Globus pallidus (tissue), 1 donor: ENCODE results near the gene SHISA6.

Experiments
- DNase-seq: peaks from one replicate; pipeline ENCODE4 v3.0.0-alpha.2; 2015; ENCODE audit warnings: low spot score

The SHISA6 gene

DNA sequence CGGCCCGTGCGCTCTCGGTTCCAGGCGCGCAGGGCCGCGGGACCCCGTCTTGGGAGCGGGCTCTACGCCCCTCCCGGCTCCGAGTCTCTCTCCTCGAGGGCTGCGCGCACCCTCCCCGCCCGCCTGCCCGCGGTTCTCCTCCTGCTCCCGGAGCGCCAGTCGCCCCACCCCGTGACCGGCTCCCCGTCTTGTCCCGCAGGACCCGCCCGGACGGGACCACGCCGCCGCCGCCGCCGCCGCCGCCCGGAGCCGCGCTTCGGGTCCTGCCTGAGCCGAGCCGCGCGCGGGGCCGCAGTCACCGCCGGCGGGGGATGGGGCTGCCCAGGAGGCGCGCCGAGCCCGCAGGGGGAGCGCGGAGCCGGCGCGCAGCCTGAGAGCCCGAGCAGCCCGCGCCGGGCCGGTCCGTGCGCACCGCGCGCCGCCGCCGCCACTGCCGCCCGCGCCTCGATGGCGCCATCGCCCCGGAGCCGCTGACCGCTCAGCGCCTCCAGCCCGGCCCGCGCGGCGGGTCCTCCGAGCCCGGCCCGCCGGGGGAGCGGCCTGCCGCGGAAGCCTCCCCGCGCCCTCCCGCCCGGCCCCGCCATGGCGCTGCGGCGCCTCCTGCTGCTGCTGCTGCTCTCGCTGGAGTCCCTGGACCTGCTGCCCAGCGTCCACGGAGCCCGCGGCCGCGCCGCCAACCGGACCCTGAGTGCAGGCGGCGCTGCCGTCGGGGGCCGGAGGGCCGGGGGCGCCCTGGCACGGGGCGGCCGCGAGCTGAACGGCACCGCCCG lies at the start of gene SHISA6:
Gene SHISA6 (plus strand): TSS at position 373 of the 770 bp plus-strand sequence.
- no peak for DNase-seq

GRCh38 chr17:11195801-11196200 lies 45.2 kb upstream of the SHISA6 start:
- DNase-seq = no peak

DNA sequence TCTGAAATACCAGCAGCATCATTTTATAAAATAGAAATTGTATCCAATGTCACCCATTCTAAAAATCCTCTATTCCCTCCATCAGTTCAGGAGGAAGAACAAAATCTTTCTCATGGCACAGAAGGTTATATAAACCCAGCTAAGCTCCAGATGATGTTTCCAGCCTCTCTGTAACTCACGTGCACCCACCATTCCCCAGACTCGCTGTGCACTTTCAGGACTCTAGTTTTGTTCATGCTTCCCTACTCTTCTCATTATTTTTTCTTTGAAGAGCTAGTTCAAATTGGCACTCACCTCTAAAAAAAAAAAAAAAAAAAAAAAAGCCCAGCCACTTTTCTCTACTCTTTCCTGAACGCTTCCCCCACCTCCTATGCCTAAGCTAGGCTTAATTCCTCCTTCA lies 36.0 kb upstream of the SHISA6 start:
- no peak for DNase-seq

- DNase-seq = no peak
These were observed 35.4 kb upstream of the SHISA6 start for GRCh38 chr17:11205659-11206058.

- DNase-seq = no peak
These were observed 31.1 kb upstream of the SHISA6 start for GRCh38 chr17:11209906-11210305.

DNA sequence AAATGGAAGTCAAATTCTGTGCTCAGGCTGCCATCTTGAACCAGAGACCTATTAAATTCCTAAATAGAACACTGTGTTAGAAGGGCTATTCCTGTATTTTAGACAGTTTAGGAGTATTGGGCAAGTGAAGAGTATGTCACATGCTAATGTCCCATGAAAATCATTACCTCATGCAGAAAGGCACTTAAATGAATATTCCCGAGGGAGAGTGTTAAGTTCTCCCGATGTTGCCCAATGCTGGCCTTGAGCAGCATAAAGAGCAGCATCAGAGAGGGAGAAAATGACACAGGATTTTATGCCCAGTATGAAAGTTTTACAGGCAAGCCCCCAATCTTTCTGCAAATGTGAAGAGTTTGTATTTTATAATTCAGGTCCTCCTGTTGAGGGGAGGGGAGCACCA lies 28.2 kb upstream of the SHISA6 start:
- no peak for DNase-seq

GRCh38 chr17:11216976-11217375 lies 24.0 kb upstream of the SHISA6 start:
- DNase-seq = no peak

DNA sequence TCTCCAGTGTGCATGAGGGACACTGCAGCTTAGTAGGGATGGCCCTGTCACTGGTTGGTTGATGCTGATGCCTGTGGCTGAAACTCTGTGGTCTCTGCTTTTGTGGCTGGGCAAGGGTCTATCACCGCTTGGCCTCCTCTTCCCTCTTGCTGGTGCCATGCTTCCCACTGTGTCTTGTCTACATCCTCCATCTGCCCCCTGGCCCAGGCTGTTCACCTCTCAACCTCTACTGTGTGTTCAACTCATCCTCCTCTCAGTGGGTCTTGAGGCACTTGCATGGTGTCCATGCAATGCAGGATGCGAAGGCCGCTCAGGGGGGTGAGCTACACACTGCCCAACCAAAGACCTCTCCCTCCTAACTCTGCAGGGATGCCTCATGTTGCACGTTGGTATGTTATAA lies 19.8 kb upstream of the SHISA6 start:
- DNase-seq = no peak

GRCh38 chr17:11221721-11222120 lies 19.3 kb upstream of the SHISA6 start:
- DNase-seq = no peak

DNA sequence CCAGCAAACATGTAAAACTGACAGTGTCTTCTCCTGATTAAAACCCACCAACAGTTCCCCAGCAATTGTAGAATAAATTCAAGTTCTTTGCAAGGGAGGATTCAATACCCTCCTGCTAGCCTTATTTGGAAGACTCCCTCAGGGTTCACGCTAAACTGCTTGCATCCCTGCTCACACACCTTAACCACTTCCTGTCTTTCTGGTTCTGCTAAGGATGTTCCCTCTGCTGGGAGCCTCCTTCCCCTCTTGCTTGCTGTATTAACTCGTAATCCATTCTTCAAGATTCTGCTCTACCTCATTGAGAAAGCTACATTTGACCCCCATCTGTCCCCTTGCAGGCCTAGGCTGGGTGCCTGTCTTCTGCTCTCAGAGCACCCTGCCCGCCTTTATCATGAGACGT lies 2.3 kb upstream of the SHISA6 start:
- no peak for DNase-seq

- no peak for DNase-seq
These were observed 1.5 kb upstream of the SHISA6 start for GRCh38 chr17:11239379-11239970.

DNA sequence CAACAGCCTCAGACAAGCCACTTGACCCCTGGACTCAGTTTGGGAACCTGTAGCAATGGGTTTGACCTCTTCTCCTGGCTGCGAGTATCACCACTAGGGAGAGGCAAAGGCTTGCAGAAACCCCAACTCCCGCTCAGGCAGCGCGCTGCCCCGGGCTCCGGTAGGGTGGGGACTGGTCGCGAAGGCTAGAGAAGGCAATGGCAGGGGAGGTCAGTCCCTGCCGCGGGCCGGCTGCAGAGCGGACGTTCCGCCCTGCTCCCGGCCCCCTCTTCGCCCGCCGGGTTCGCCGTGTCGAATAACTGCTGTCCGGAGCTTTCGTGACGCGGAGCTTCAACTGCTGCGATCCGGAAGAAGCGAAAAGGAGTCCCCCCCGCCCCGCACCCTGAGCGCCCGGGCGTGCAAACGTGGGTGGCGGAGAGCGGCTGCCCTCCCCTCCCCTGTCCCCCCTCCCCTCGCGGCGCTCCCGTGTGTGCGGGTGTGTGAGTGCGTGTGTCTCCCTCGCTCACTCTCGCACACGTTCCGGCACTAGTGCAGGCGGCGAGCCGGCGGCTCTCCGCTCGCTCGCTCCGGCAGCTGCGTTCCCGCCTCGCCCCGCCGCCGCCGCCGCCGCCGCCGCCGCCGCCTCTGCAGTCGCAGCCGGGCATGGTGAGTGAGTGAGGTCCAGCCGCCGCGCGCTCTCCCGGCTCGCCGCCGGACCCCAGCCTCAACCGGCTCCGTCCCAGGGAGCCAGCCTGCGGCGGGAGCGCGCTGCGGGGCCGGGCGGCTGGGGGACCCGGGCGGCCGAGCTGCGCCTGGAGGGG lies 772 bp upstream of the SHISA6 start:
- DNase-seq = no peak

GRCh38 chr17:11241611-11242226 lies 706 bp downstream of the SHISA6 start:
- no peak for DNase-seq

GRCh38 chr17:11242411-11242810 lies 1.4 kb downstream of the SHISA6 start:
- DNase-seq = no peak

DNA sequence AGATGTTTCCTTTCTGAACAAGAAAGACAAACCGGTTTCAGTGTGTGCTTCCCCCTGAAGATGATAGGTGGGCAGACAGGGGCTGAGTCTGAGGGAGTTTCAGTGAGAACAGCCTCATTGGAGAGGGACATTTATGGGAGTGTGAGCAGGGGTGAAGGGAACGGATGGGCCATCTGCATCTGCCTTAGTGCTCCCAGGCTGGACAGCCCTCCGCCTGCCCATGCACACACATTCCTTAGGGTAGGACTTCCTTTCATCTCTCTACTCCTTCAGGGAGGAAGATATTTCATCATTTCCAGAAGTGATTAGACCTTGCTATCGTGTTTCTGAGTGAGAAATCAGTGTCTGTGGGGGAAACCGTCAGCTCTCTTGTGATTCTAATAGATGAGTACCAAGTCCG lies 3.8 kb downstream of the SHISA6 start:
- DNase-seq = no peak

GRCh38 chr17:11245187-11245586 lies 4.2 kb downstream of the SHISA6 start:
- no peak for DNase-seq

GRCh38 chr17:11245791-11246190 lies 4.8 kb downstream of the SHISA6 start:
- peak; percentile 19 for DNase-seq

- no peak for DNase-seq
These were observed 9.1 kb downstream of the SHISA6 start for GRCh38 chr17:11250161-11250560.

GRCh38 chr17:11251561-11252107 lies 10.6 kb downstream of the SHISA6 start:
- no peak for DNase-seq

DNA sequence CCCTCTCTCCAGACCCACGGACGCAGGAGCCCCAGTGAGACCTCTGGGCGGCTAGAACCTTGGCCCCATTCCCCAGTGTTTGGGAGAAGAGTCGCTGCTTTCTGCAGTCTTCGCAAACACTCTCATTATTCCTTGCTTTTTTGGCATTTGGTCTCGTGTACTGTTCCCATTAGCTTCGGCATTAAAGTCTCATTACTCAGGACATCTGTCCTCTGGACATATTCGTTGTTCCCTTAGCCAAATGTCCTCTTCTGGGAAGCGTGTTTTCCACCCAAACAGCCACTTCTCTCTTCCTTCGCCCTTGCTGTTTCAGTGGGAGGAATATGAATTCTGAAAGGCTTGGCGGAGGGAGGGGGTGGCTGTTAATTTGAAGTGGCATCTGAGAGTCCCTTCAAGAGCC lies 11.1 kb downstream of the SHISA6 start:
- DNase-seq = no peak

DNA sequence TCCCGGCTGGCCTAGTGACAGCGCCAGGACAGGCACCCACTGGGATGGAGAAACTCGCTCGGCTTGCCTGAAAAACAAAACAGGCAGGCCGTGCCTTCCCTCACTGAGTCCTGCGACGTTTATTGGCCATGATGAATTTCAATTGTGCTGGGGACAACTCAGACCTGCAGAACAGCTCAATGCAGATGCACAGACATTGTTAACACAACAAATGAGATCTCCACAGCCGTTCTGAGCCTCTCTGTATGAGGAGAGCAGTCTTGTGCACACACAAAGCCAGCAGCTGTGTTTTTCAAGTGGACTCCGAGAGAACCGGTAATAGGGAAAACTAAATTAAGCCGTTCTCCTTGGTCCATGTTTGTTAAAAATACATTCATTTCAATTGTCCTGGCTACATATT lies 15.9 kb downstream of the SHISA6 start:
- DNase-seq = no peak

DNA sequence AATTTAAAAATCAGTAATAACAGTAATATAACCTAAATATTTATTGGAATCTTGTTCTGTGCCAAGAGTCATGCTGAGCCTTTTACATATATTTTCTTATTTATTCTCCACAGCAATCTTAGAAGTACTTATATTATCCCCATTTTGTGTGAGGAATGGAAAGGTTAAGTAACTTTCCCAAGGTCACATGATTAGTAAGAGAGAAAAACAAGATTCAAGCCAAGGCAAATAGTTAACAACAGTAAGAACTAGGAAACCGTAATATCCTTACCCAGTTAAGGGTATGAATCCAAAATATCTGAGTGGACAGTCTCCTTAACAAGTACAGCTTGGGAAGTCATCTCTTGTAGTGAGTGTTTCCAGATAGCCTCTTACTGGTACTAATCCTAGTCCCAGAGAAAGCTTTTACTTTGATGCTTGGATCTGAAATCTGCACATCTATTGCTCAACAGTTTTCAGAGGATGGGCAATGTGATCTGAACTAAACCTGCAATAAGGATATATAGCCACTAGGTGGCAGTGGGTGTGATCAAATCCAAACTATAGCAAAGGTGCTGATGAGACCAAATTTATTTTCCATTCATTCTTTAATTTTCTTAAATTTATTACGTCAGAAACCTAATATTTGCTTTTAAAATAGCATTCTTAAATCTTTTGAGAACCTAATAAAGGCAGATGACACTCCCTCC lies 23.3 kb downstream of the SHISA6 start:
- no peak for DNase-seq
